Chondrocyte (in vitro differentiated cells): ENCODE results near the gene WNT5B. TPM values are rescaled to one million over a fixed set of nuclear protein-coding genes. Genes with fewer than 3 reads are reported as not detected.

Experiments used
- DNase-seq: peaks from one replicate; pipeline ENCODE4 v3.0.0; 2021; ENCODE audit warnings: mixed read lengths, low spot score
- H3K27ac Mint-ChIP-seq: one replicate; pipeline ENCODE4 v1.8.0; 2021; ENCODE audit warnings: mild to moderate bottlenecking, moderate library complexity, mixed read lengths; ENCODE audit not compliant: unreplicated experiment
- H3K27me3 Mint-ChIP-seq: 2 replicates; pipeline ENCODE4 v1.8.0; 2021; ENCODE audit warnings: low read depth, mixed read lengths
- H3K36me3 Mint-ChIP-seq: 2 replicates; pipeline ENCODE4 v1.8.0; 2021; ENCODE audit warnings: low read depth, mixed read lengths
- H3K4me1 Mint-ChIP-seq: 2 replicates; pipeline ENCODE4 v1.8.0; 2021; ENCODE audit warnings: low read depth, mild to moderate bottlenecking, mixed read lengths
- H3K4me3 Mint-ChIP-seq: one replicate; pipeline ENCODE4 v1.8.0; 2021; ENCODE audit warnings: mild to moderate bottlenecking, moderate library complexity, mixed read lengths; ENCODE audit not compliant: unreplicated experiment
- H3K9me3 Mint-ChIP-seq: 2 replicates; pipeline ENCODE4 v1.8.0; 2021; ENCODE audit warnings: low read depth, mixed read lengths
- total RNA-seq: library from RNA; stranded (reverse); gene quantifications from 3 replicates; pipeline ENCODE4 v1.2.1, GENCODE V29; 2021
- TF ChIP-seq, protein P1 (sequence below): fragments of 200-600 bp; sonication (generic); IDR thresholded peaks from 2 replicates; pipeline ENCODE4 v1.5.0; 2021; ENCODE audit warnings: antibody characterized with exemption, mild to moderate bottlenecking, moderate library complexity

The WNT5B gene
- total RNA-seq, 1 donor from 2014 or later: 68.0 TPM

GRCh38 chr12:1657688-1658087 lies 28.7 kb downstream of the WNT5B start:
- no peaks in the 10 kb centered on the region for H3K36me3 Mint-ChIP-seq
- H3K27ac Mint-ChIP-seq: no peak overlapping the region
- no peak for DNase-seq
- H3K27me3 Mint-ChIP-seq: no peaks in the 10 kb centered on the region
- TF ChIP-seq, protein P1, sequence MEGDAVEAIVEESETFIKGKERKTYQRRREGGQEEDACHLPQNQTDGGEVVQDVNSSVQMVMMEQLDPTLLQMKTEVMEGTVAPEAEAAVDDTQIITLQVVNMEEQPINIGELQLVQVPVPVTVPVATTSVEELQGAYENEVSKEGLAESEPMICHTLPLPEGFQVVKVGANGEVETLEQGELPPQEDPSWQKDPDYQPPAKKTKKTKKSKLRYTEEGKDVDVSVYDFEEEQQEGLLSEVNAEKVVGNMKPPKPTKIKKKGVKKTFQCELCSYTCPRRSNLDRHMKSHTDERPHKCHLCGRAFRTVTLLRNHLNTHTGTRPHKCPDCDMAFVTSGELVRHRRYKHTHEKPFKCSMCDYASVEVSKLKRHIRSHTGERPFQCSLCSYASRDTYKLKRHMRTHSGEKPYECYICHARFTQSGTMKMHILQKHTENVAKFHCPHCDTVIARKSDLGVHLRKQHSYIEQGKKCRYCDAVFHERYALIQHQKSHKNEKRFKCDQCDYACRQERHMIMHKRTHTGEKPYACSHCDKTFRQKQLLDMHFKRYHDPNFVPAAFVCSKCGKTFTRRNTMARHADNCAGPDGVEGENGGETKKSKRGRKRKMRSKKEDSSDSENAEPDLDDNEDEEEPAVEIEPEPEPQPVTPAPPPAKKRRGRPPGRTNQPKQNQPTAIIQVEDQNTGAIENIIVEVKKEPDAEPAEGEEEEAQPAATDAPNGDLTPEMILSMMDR: no peak
- no peaks in the 10 kb centered on the region for H3K9me3 Mint-ChIP-seq
- peaks cover 18% of the 10 kb centered on the region for H3K4me1 Mint-ChIP-seq
- H3K4me3 Mint-ChIP-seq: no peak overlapping the region

DNA sequence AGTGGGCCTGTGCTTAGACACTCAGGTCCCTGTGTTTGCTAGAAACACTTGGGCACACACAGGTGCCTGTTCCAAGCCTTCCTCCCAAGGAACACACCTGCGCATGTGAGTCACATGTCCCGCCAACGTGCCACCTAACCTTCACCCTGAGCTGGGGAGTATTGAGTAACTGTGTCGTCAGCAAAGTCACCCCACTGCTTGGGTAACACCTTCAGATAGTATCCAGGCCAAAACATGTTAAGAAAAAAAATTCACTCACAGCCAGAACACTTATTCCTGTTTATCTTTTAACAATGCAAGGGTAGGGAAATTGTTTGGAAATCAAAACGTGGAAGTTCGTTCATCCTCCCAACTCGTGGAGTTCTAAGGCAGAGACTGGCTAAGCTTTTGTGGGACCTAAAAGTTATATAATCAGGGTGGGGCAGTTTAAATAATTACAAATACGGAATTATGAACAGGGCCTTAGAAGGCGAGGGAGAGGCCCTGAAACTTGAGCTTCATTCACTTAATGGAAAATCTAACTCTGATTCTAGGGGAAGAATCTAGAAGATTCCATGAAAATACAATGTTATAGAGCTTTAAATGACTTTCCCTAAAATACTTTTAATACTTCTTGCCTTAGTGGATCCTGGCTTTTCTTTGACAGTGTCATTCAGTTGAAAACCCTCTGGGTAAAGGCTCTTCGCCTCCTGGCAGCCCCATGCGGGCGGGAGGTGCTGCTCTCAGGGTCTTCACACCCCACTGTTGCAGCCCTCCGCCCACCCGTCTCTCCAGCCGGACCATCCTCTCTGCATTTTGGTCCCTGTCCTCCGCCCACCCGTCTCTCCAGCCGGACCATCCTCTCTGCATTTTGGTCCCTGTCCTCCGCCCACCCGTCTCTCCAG lies 31.5 kb downstream of the WNT5B start:
- H3K4me3 Mint-ChIP-seq: no peak overlapping the region

GRCh38 chr12:1661553-1662335 lies 32.7 kb downstream of the WNT5B start:
- Mint-ChIP-seq H3K36me3 (no peaks in the 10 kb centered on the region), H3K27ac (peak overlapping the region; percentile 57), H3K4me3 (peak overlapping the region; percentile 72), H3K4me1 (peaks cover 20% of the 10 kb centered on the region), H3K9me3 (no peaks in the 10 kb centered on the region), H3K27me3 (no peaks in the 10 kb centered on the region)
- TF ChIP-seq, protein P1: no peak
- DNase-seq: peak; percentile 96

More for the DNA sequence above, 31.5 kb downstream of the WNT5B start:
- DNase-seq: no peak
- Mint-ChIP-seq H3K27ac (peak overlapping the region; percentile 42), H3K9me3 (no peaks in the 10 kb centered on the region), H3K36me3 (no peaks in the 10 kb centered on the region), H3K4me1 (peaks cover 19% of the 10 kb centered on the region), H3K27me3 (no peaks in the 10 kb centered on the region)
- TF ChIP-seq, protein P1: no peak

- Mint-ChIP-seq H3K27me3 (no peaks in the 10 kb centered on the region), H3K4me3 (peak overlapping the region; percentile 53), H3K36me3 (no peaks in the 10 kb centered on the region), H3K4me1 (peaks cover 29% of the 10 kb centered on the region), H3K9me3 (no peaks in the 10 kb centered on the region), H3K27ac (peak overlapping the region; percentile 24)
- no peak for DNase-seq
- TF ChIP-seq, protein P1: peak; percentile 67
These were observed 33.9 kb downstream of the WNT5B start for GRCh38 chr12:1662761-1663439.
